ENCODE data around the gene STIM1.

STIM1 gene

GRCh38 chr11:4076774-4077173 lies 221.3 kb downstream of the STIM1 start:
- TF ChIP-seq GABPA (IDR thresholded peaks at IDR 0.05; ENCODE audit: low read depth) (no peak), REST (IDR thresholded peaks at IDR 0.05; ENCODE audit: insufficient replicate concordance, low read depth) (no peak), SPI1 (IDR thresholded peaks at IDR 0.05; ENCODE audit: borderline replicate concordance, low read depth) (no peak), POLR2AphosphoS5 (IDR thresholded peaks at IDR 0.05; ENCODE audit: low read depth) (no peak), CTCF (IDR thresholded peaks at IDR 0.05; ENCODE audit: insufficient read depth, low read length) (no peak)
- H3K27ac ChIP-seq (replicated peaks) = no peak overlapping the region
- no peaks in the 10 kb centered on the region for H3K27me3 ChIP-seq (ENCODE audit: insufficient read depth, poor library complexity, severe bottlenecking)
- no peak overlapping the region for H3K4me3 ChIP-seq (replicated peaks; ENCODE audit: insufficient read depth, low read length)
- DNase-seq (ENCODE audit: low read depth in 1 of 2, low spot score in 1 of 2) = no peak

GRCh38 chr11:4083198-4083597 lies 227.7 kb downstream of the STIM1 start:
- TF ChIP-seq SPI1 (IDR thresholded peaks at IDR 0.05; ENCODE audit: borderline replicate concordance, low read depth) = no peak
- TF ChIP-seq CTCF (IDR thresholded peaks at IDR 0.05; ENCODE audit: insufficient read depth, low read length) = no peak
- no peak for TF ChIP-seq POLR2AphosphoS5 (IDR thresholded peaks at IDR 0.05; ENCODE audit: low read depth)
- TF ChIP-seq GABPA (IDR thresholded peaks at IDR 0.05; ENCODE audit: low read depth) = no peak
- TF ChIP-seq REST (IDR thresholded peaks at IDR 0.05; ENCODE audit: insufficient replicate concordance, low read depth) = no peak
- Histone ChIP-seq H3K27me3 (ENCODE audit: insufficient read depth, poor library complexity, severe bottlenecking) (no peaks in the 10 kb centered on the region), H3K27ac (replicated peaks) (no peak overlapping the region), H3K4me3 (replicated peaks; ENCODE audit: insufficient read depth, low read length) (no peak overlapping the region)
- DNase-seq (ENCODE audit: low read depth in 1 of 2, low spot score in 1 of 2) = no peak

- TF ChIP-seq CTCF (IDR thresholded peaks at IDR 0.05; ENCODE audit: insufficient read depth, low read length) (no peak), GABPA (IDR thresholded peaks at IDR 0.05; ENCODE audit: low read depth) (no peak), POLR2AphosphoS5 (IDR thresholded peaks at IDR 0.05; ENCODE audit: low read depth) (no peak)
- H3K27ac ChIP-seq (replicated peaks) = no peak overlapping the region
Observed at GRCh38 chr11:4084406-4085125, 229.1 kb downstream of the STIM1 start.

GRCh38 chr11:4085575-4085974 lies 230.1 kb downstream of the STIM1 start:
- H3K27me3 ChIP-seq (ENCODE audit: insufficient read depth, poor library complexity, severe bottlenecking) = no peaks in the 10 kb centered on the region
- no peak overlapping the region for H3K4me3 ChIP-seq (replicated peaks; ENCODE audit: insufficient read depth, low read length)
- TF ChIP-seq SPI1 (IDR thresholded peaks at IDR 0.05; ENCODE audit: borderline replicate concordance, low read depth) (peak; percentile 89), POLR2AphosphoS5 (IDR thresholded peaks at IDR 0.05; ENCODE audit: low read depth) (no peak)
- no peak overlapping the region for H3K27ac ChIP-seq (replicated peaks)
- no peak for DNase-seq (ENCODE audit: low read depth in 1 of 2, low spot score in 1 of 2)

More at GRCh38 chr11:4084406-4085125, 229.1 kb downstream of the STIM1 start:
- Histone ChIP-seq H3K27me3 (ENCODE audit: insufficient read depth, poor library complexity, severe bottlenecking) (no peaks in the 10 kb centered on the region), H3K4me3 (replicated peaks; ENCODE audit: insufficient read depth, low read length) (no peak overlapping the region)
- DNase-seq (ENCODE audit: low read depth in 1 of 2, low spot score in 1 of 2) = no peak

Data from HL-60 (cell line).